K562 (cell line): ENCODE measurements around the gene FAAP100. TPM values are rescaled to one million over a fixed set of nuclear protein-coding genes. Genes with fewer than 3 reads are reported as not detected.

Experiments used
- ATAC-seq: fragments of 200-7000 bp; cut with Tn5 transposase; 3 replicates; pipeline ENCODE4 v1.9.1; 2020; ENCODE audit warnings: moderate library complexity
- BruUV-seq: library from RNA; stranded (reverse); fragments of 400-500 nt; replicated peaks from 2 replicates; lab custom pipeline; 2021; lab: Mats Ljungman, UMichigan
- CTCF ChIA-PET: fragments of 300-600 bp; formaldehyde crosslinking; extraction: SDS; loops from one replicate; lab custom pipeline; 2021; ENCODE audit warnings: low intra/inter-chr PET ratio; lab: Yijun Ruan, JAX
- POLR2A ChIA-PET: fragments of 300-600, 350-650 bp; sonication (Branson Sonifier 250); formaldehyde crosslinking; extraction: SDS; loops from one replicate; lab custom pipeline; 2021; ENCODE audit warnings: antibody characterized with exemption, inconsistent platforms; lab: Yijun Ruan, JAX
- DNase-seq, 4 experiments: peaks; one replicate each; pipeline versions ENCODE4 v3.0.0 to v3.0.0-alpha.2; 2011 to 2018; ENCODE audit warnings: low spot score in 3 of 4, mixed read lengths in 3 of 4; ENCODE audit errors: extremely low read depth in 1 of 4
- FAIRE-seq: peaks from 2 replicates; lab custom pipeline; 2011; peaks lifted over from hg19 to GRCh38; lab: Jason Lieb, UNC
- H2AFZ ChIP-seq: 2 replicates; pipeline ENCODE4 v1.6.0; 2011; ENCODE audit warnings: low read depth, low read length, control low read depth, inconsistent platforms
- H3K27ac ChIP-seq: fragments of 200-600 bp; 3 replicates; pipeline ENCODE4 v1.8.0; 2011; ENCODE audit warnings: low read depth, mild to moderate bottlenecking, control low read depth, inconsistent platforms, low read length, moderate library complexity, mixed read lengths; ENCODE audit errors: extremely low read depth
- H3K27me3 ChIP-seq, 2 experiments: fragments of 300-600 bp in 1 of 2; 2 replicates in 1 of 2; 3 replicates in 1 of 2; pipeline versions ENCODE4 v1.6.0 to v1.8.0; 2011; ENCODE audit warnings: inconsistent platforms in 2 of 2, low read length in 2 of 2, mild to moderate bottlenecking in 1 of 2, mixed read lengths in 1 of 2, moderate library complexity in 1 of 2; ENCODE audit not compliant: control insufficient read depth in 2 of 2, insufficient read depth in 2 of 2
- H3K36me3 ChIP-seq: fragments of 300-600 bp; 3 replicates; pipeline ENCODE4 v1.8.0; 2011; ENCODE audit warnings: mild to moderate bottlenecking, low read length, inconsistent platforms; ENCODE audit not compliant: control insufficient read depth, insufficient read depth
- H3K4me1 ChIP-seq, 2 experiments: fragments of 200-600 bp in 1 of 2; replicated peaks in 1 of 2; 2 replicates in 1 of 2; 3 replicates in 1 of 2; pipeline versions ENCODE4 v1.5.1 to v1.8.0; 2011; ENCODE audit warnings: inconsistent platforms in 2 of 2, low read length in 2 of 2, mild to moderate bottlenecking in 1 of 2, mixed read lengths in 1 of 2, moderate library complexity in 1 of 2; ENCODE audit not compliant: control insufficient read depth in 2 of 2, insufficient read depth in 2 of 2
- H3K4me2 ChIP-seq: 2 replicates; pipeline ENCODE4 v1.6.1; 2011; ENCODE audit warnings: low read length, control low read depth, inconsistent platforms, mixed read lengths; ENCODE audit not compliant: insufficient read depth
- H3K4me3 ChIP-seq: fragments of 200-600 bp; sonication (generic), shearing (Covaris generic); 2 replicates; pipeline ENCODE4 v1.5.1; 2016; ENCODE audit warnings: control low read depth, inconsistent platforms
- H3K79me2 ChIP-seq: fragments of 200-600 bp; 3 replicates; pipeline ENCODE4 v1.8.0; 2011; ENCODE audit warnings: low read length, inconsistent platforms; ENCODE audit not compliant: control insufficient read depth, insufficient read depth
- H3K9ac ChIP-seq, 2 experiments: 2 replicates each; pipeline versions ENCODE4 v1.6.0 to v1.6.1; 2011; ENCODE audit warnings: low read depth in 2 of 2, low read length in 2 of 2, control low read depth in 1 of 2, inconsistent platforms in 1 of 2, mild to moderate bottlenecking in 1 of 2, mixed read lengths in 1 of 2; ENCODE audit not compliant: insufficient read depth in 1 of 2
- H3K9me1 ChIP-seq: one replicate; pipeline ENCODE4 v1.6.0; 2011; ENCODE audit warnings: inconsistent platforms, mild to moderate bottlenecking, low read length, moderate library complexity; ENCODE audit not compliant: control insufficient read depth, insufficient read depth
- H3K9me3 ChIP-seq: replicated peaks from 2 replicates; pipeline ENCODE4 v1.5.1; 2011; ENCODE audit warnings: low read depth, low read length, inconsistent platforms; ENCODE audit not compliant: control insufficient read depth, insufficient read depth
- H4K20me1 ChIP-seq: replicated peaks from 2 replicates; pipeline ENCODE4 v1.6.1; 2011; ENCODE audit warnings: low read length, inconsistent platforms, mixed read lengths; ENCODE audit not compliant: control insufficient read depth, insufficient read depth
- ESRRB ChIP-seq: fragments of 250-450 bp; sonication (Bioruptor Pico); IDR thresholded peaks from 2 replicates; pipeline ENCODE4 v1.5.0; 2020; ENCODE audit warnings: mild to moderate bottlenecking, moderate library complexity, borderline replicate concordance
- SREBF1 ChIP-seq: fragments of 150-350 bp; IDR thresholded peaks from 2 replicates; pipeline ENCODE4 v1.6.1; 2014; ENCODE audit warnings: antibody characterized with exemption, low read depth, low read length, borderline replicate concordance
- ZNF263 ChIP-seq: sonication (generic); formaldehyde crosslinking; IDR thresholded peaks from 2 replicates; pipeline ENCODE4 v1.8.0; 2022; ENCODE audit warnings: mild to moderate bottlenecking, missing genetic modification reagents, borderline replicate concordance
- WGBS: fragments of 100-300 bp; shearing (Covaris generic); methylation state at CpG from one replicate; pipeline ENCODE4 v1.1.6; 2016; ENCODE audit warnings: low coverage, mixed read lengths; ENCODE audit not compliant: insufficient coverage; ENCODE audit errors: missing lambda C conversion rate; 5-methylcytosine and 5-hydroxymethylcytosine counted together
- in situ Hi-C: fragments of 300-500 bp; cut with MboI; formaldehyde crosslinking; loops from 4 replicates; pipeline ENCODE4 v1.15.0; 2018; ENCODE audit warnings: inconsistent platforms, mixed read lengths
- intact Hi-C: fragments of 100-400 bp; cut with micrococcal nuclease; formaldehyde crosslinking; loops from 2 replicates; pipeline ENCODE4 v1.14.2; 2022
- polyA plus RNA-seq, 8 experiments: library from polyadenylated mRNA; depleted of rRNA in 4 of 8; stranded (reverse) in 5 of 8; unstranded in 3 of 8; fragments of >200 nt; fragmentation: Nextera tagmentation in 2 of 8; fragmentation: Illumina TruSeq in 1 of 8; extraction: Ambion mirVana in 2 of 8; extraction: Trizol in 1 of 8; gene quantifications; 2 replicates each; pipeline versions ENCODE4 v1.2.1 to v1.2.3, GENCODE V29; 2011 to 2014; ENCODE audit warnings: inconsistent platforms in 1 of 8, missing spikeins in 1 of 8
- total RNA-seq, 7 experiments: library from RNA; depleted of rRNA in 6 of 7; stranded (reverse); fragments of >200 nt in 6 of 7; fragmentation: Illumina TruSeq in 2 of 7; extraction: Trizol in 2 of 7; gene quantifications; 2 replicates each; pipeline versions ENCODE4 v1.2.1 to v1.2.3, GENCODE V29; 2011 to 2021; ENCODE audit warnings: low replicate concordance in 1 of 7
- TF ChIP-seq, protein P1 (sequence below): sonication (generic); formaldehyde crosslinking; IDR thresholded peaks from 2 replicates; pipeline ENCODE4 v1.4.0; 2020; ENCODE audit warnings: mild to moderate bottlenecking, missing genetic modification reagents

The FAAP100 gene
- total and polyA plus RNA-seq, 9 of the 15 experiments (the other 6 are each of a cell fraction or from before 2014, with no cell fraction given), result 0.31 to 51.2 (median 12.6) TPM

DNA sequence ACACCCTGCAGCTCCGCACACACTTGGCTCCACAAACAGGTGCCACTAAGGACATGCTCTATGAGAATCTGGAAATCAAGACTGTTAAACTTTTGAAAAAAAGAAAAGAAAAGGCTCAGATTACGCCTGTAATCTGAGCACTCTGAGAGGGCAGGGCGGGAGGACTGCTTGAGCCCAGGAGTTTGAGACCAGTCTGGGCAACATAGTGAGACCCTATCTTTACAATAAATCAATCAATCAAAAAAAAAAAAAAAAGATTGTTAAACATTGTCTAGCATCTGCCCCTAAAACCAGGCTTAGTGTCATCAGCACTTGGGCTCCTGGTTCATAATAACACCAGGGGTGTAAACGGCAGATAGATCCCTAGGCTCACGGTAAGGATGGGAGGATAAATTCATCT, 37.5 kb upstream of the FAAP100 start:
- WGBS, result 89% methylated on average over 5 of the region's 5 CpGs
- no peak for TF ChIP-seq SREBF1
- TF ChIP-seq ESRRB (CRISPR knock-in tag), result no peak
- TF ChIP-seq, protein P1, sequence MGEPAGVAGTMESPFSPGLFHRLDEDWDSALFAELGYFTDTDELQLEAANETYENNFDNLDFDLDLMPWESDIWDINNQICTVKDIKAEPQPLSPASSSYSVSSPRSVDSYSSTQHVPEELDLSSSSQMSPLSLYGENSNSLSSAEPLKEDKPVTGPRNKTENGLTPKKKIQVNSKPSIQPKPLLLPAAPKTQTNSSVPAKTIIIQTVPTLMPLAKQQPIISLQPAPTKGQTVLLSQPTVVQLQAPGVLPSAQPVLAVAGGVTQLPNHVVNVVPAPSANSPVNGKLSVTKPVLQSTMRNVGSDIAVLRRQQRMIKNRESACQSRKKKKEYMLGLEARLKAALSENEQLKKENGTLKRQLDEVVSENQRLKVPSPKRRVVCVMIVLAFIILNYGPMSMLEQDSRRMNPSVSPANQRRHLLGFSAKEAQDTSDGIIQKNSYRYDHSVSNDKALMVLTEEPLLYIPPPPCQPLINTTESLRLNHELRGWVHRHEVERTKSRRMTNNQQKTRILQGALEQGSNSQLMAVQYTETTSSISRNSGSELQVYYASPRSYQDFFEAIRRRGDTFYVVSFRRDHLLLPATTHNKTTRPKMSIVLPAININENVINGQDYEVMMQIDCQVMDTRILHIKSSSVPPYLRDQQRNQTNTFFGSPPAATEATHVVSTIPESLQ (CRISPR knock-in tag), result no peak
- peak; percentile 73; the same call in 1 of the 2 replicates for TF ChIP-seq ZNF263 (CRISPR knock-in tag)
- in situ Hi-C loops, result no loop called here
- Histone ChIP-seq H4K20me1 (no peaks in the 10 kb centered on the region), H3K27me3 (no peaks in the 10 kb centered on the region), H3K4me3 (no peak overlapping the region), H2AFZ (no peak overlapping the region), H3K4me2 (no peak overlapping the region), H3K4me1 (no peaks in the 10 kb centered on the region), H3K36me3 (peaks cover 92% of the 10 kb centered on the region), H3K9ac (no peak overlapping the region), H3K9me1 (peaks cover 4% of the 10 kb centered on the region), H3K79me2 (no peaks in the 10 kb centered on the region), H3K9me3 (no peaks in the 10 kb centered on the region), H3K27ac (no peak overlapping the region)
- no TSS peak for BruUV-seq
- no peak for DNase-seq
- intact Hi-C loops, result no loop called here
- FAIRE-seq, result no peak
- POLR2A ChIA-PET, result interaction anchor here (0.5 kb wide), 1 partner anchor 32 kb away, joined by 3 read pairs; no protein-coding TSS in a partner anchor
- no peak for ATAC-seq
- CTCF ChIA-PET, result no interaction called here
